OCI-LY3 (cell line): Measurements from ENCODE around the gene SNPH.

ENCODE experiments used
- EZH2phosphoT487 ChIP-seq: fragments of 200-600 bp; shearing (Covaris generic); IDR thresholded peaks from 2 replicates; pipeline ENCODE4 v1.6.1; 2018; ENCODE audit warnings: antibody characterized with exemption, mixed run types, low read depth
- TF ChIP-seq, protein P1 (sequence below): fragments of 200-600, 300-600 bp; sonication (generic); IDR thresholded peaks from 2 replicates; pipeline ENCODE4 v1.5.1; 2014; ENCODE audit warnings: antibody characterized with exemption, low read length, low read depth

GRCh38 chr20:1312308-1312707 is 46.2 kb downstream of the SNPH start:
- TF ChIP-seq, protein P1, sequence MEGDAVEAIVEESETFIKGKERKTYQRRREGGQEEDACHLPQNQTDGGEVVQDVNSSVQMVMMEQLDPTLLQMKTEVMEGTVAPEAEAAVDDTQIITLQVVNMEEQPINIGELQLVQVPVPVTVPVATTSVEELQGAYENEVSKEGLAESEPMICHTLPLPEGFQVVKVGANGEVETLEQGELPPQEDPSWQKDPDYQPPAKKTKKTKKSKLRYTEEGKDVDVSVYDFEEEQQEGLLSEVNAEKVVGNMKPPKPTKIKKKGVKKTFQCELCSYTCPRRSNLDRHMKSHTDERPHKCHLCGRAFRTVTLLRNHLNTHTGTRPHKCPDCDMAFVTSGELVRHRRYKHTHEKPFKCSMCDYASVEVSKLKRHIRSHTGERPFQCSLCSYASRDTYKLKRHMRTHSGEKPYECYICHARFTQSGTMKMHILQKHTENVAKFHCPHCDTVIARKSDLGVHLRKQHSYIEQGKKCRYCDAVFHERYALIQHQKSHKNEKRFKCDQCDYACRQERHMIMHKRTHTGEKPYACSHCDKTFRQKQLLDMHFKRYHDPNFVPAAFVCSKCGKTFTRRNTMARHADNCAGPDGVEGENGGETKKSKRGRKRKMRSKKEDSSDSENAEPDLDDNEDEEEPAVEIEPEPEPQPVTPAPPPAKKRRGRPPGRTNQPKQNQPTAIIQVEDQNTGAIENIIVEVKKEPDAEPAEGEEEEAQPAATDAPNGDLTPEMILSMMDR, result no peak
- no peak for TF ChIP-seq EZH2phosphoT487
